CD4-positive, alpha-beta T cell (primary cell): ENCODE results near the gene RAX. TPM values are rescaled to one million over a fixed set of nuclear protein-coding genes. Genes with fewer than 3 reads are reported as not detected.

Experiments
- ATAC-seq: fragments of 200-7000 bp; cut with Tn5 transposase; one replicate; pipeline ENCODE4 v1.10.0; 2022; ENCODE audit warnings: mild to moderate bottlenecking; ENCODE audit not compliant: poor library complexity
- CTCF ChIA-PET: fragments of 350-600 bp; sonication (Branson Sonifier 250); formaldehyde crosslinking; loops from one replicate; lab custom pipeline; 2021; ENCODE audit warnings: antibody characterized with exemption, inconsistent platforms; lab: Charles Lee
- POLR2A ChIA-PET: fragments of 350-600 bp; sonication (Branson Sonifier 250); formaldehyde crosslinking; loops from one replicate; lab custom pipeline; 2021; ENCODE audit warnings: antibody characterized with exemption, inconsistent platforms; lab: Charles Lee
- DNase-seq, 14 experiments: peaks; one replicate each; pipeline ENCODE4 v3.0.0-alpha.2; 2013 to 2020; ENCODE audit warnings: mixed read lengths in 2 of 14
- H3K27ac ChIP-seq, 2 donors: one replicate each; pipeline versions ENCODE4 v1.5.1 to v1.7.0; 2013; ENCODE audit warnings: low read length in 2 of 2, low read depth in 1 of 2, mild to moderate bottlenecking in 1 of 2
- H3K27me3 ChIP-seq, 2 experiments: 1 replicate in 1 of 2; 2 replicates in 1 of 2; pipeline versions ENCODE4 v1.6.1 to v1.7.0; 2013; ENCODE audit warnings: low read length in 2 of 2, control low read depth in 1 of 2, mild to moderate bottlenecking in 1 of 2, moderate library complexity in 1 of 2; ENCODE audit not compliant: insufficient read depth in 2 of 2, control insufficient read depth in 1 of 2
- H3K36me3 ChIP-seq: one replicate; pipeline ENCODE4 v1.6.1; 2013; ENCODE audit warnings: low read length, control low read depth; ENCODE audit not compliant: insufficient read depth
- H3K4me1 ChIP-seq: one replicate; pipeline ENCODE4 v1.6.1; 2013; ENCODE audit warnings: low read length, control low read depth; ENCODE audit not compliant: insufficient read depth
- H3K4me3 ChIP-seq: one replicate; pipeline ENCODE4 v1.5.1; 2013; ENCODE audit warnings: mild to moderate bottlenecking, low read length, moderate library complexity
- H3K9me3 ChIP-seq, 2 experiments: 1 replicate in 1 of 2; 2 replicates in 1 of 2; pipeline versions ENCODE4 v1.6.1 to v1.7.0; 2013; ENCODE audit warnings: low read length in 2 of 2, mild to moderate bottlenecking in 2 of 2, control low read depth in 1 of 2, moderate library complexity in 1 of 2; ENCODE audit not compliant: control insufficient read depth in 1 of 2, insufficient read depth in 1 of 2
- H3K27ac Mint-ChIP-seq: one replicate; pipeline ENCODE4 v1.8.0; 2020; ENCODE audit warnings: mixed read lengths
- H3K27me3 Mint-ChIP-seq: one replicate; pipeline ENCODE4 v1.8.0; 2021; ENCODE audit warnings: mixed read lengths
- H3K36me3 Mint-ChIP-seq: one replicate; pipeline ENCODE4 v1.8.0; 2021; ENCODE audit warnings: low read depth, mixed read lengths
- H3K4me1 Mint-ChIP-seq: one replicate; pipeline ENCODE4 v1.8.0; 2021; ENCODE audit warnings: low read depth, mixed read lengths
- H3K4me3 Mint-ChIP-seq: one replicate; pipeline ENCODE4 v1.8.0; 2020; ENCODE audit warnings: mild to moderate bottlenecking, mixed read lengths
- H3K9me3 Mint-ChIP-seq: one replicate; pipeline ENCODE4 v1.8.0; 2020; ENCODE audit warnings: mixed read lengths
- CTCF ChIP-seq: fragments of 200-600 bp; IDR thresholded peaks from one replicate; pipeline ENCODE4 v1.8.0; 2022; ENCODE audit warnings: antibody characterized with exemption, mild to moderate bottlenecking
- intact Hi-C, 2 experiments: fragments of 100-400 bp; cut with DNase I in 1 of 2; cut with micrococcal nuclease in 1 of 2; formaldehyde crosslinking; loops; one replicate each; pipeline versions ENCODE4 v1.15.1 to v1.9.0; 2023 to 2025; cut with DNase I, micrococcal nuclease
- total RNA-seq, 174 experiments: library from RNA in 2 of 174; stranded (reverse) in 2 of 174; gene quantifications; one replicate each; pipeline ENCODE4 v1.2.3 and lab custom pipeline; 2021 to 2026

Gene RAX
- total RNA-seq, 2 experiments from 2014 or later: not detected

GRCh38 chr18:59308938-59309260 is 35.6 kb upstream of the RAX start:
- Histone ChIP-seq H3K9me3 (no peaks in the 10 kb centered on the region), H3K4me1 (peaks cover 8% of the 10 kb centered on the region), H3K4me3 (peak overlapping the region; percentile 41), H3K27ac (no peak overlapping the region), H3K36me3 (no peaks in the 10 kb centered on the region), H3K27me3 (peaks cover 19 to 32% of the 10 kb centered on the region in 2 experiments)
- intact Hi-C loops: loop anchor here (2.0 kb wide), 1 partner anchor 94 kb away; no protein-coding TSS in a partner anchor
- Mint-ChIP-seq H3K36me3 (no peaks in the 10 kb centered on the region), H3K4me3 (no peak overlapping the region), H3K27me3 (peaks cover 85% of the 10 kb centered on the region), H3K27ac (no peak overlapping the region), H3K9me3 (no peaks in the 10 kb centered on the region), H3K4me1 (no peaks in the 10 kb centered on the region)
- ATAC-seq: no peak
- DNase-seq: no peak
- POLR2A ChIA-PET: no interaction called here
- TF ChIP-seq CTCF: no peak
- CTCF ChIA-PET: interaction anchor here (1.6 to 7.6 kb wide), 2 partner anchors 63 to 92 kb away, joined by 5 to 67 read pairs; no protein-coding TSS in a partner anchor

GRCh38 chr18:59308248-59308937 is 35.1 kb upstream of the RAX start:
- peaks cover 81% of the 10 kb centered on the region for H3K27me3 Mint-ChIP-seq
- peaks cover 8% of the 10 kb centered on the region for H3K4me1 ChIP-seq
- no peaks in the 10 kb centered on the region for H3K4me1 Mint-ChIP-seq
- peak overlapping the region; percentile 41 for H3K4me3 ChIP-seq
- H3K27me3 ChIP-seq: peaks cover 19 to 32% of the 10 kb centered on the region in 2 experiments
- peak; percentile 73 for ATAC-seq
- no peaks in the 10 kb centered on the region for H3K9me3 Mint-ChIP-seq
- no peak overlapping the region for H3K27ac ChIP-seq
- DNase-seq: peak; percentile 16 to 78 (median 57)
- CTCF ChIA-PET: interaction anchor here (0.7 to 7.6 kb wide), 6 partner anchors 9 to 126 kb away, joined by 3 to 67 read pairs (median 4); no protein-coding TSS in a partner anchor
- no peaks in the 10 kb centered on the region for H3K36me3 Mint-ChIP-seq
- peak; percentile 88 for TF ChIP-seq CTCF
- no peaks in the 10 kb centered on the region for H3K36me3 ChIP-seq
- H3K27ac Mint-ChIP-seq: no peak overlapping the region
- no peaks in the 10 kb centered on the region for H3K9me3 ChIP-seq
- intact Hi-C loops: loop anchor here (2.0 kb wide), 1 partner anchor 94 kb away; no protein-coding TSS in a partner anchor
- POLR2A ChIA-PET: interaction anchor here (1.1 kb wide), 1 partner anchor 94 kb away, joined by 10 read pairs; no protein-coding TSS in a partner anchor
- H3K4me3 Mint-ChIP-seq: no peak overlapping the region

- peaks cover 70% of the 10 kb centered on the region for H3K27me3 Mint-ChIP-seq
- H3K4me3 Mint-ChIP-seq: no peak overlapping the region
- ATAC-seq (no peak), DNase-seq (no peak)
- ChIA-PET CTCF (interaction anchor here (7.6 kb wide), 1 partner anchor 95 kb away, joined by 67 read pairs; no protein-coding TSS in a partner anchor), POLR2A (no interaction called here)
- no peaks in the 10 kb centered on the region for H3K4me1 Mint-ChIP-seq
- no peak overlapping the region for H3K27ac ChIP-seq
- intact Hi-C loops: no loop called here
- H3K4me1 ChIP-seq: peaks cover 8% of the 10 kb centered on the region
- no peak for TF ChIP-seq CTCF
- H3K27me3 ChIP-seq: peaks cover 19 to 32% of the 10 kb centered on the region in 2 experiments
- no peaks in the 10 kb centered on the region for H3K36me3 Mint-ChIP-seq
- H3K9me3 ChIP-seq: no peaks in the 10 kb centered on the region
- no peaks in the 10 kb centered on the region for H3K36me3 ChIP-seq
- H3K9me3 Mint-ChIP-seq: no peaks in the 10 kb centered on the region
- H3K27ac Mint-ChIP-seq: no peak overlapping the region
- no peak overlapping the region for H3K4me3 ChIP-seq
Measured at GRCh38 chr18:59306640-59307039, 33.4 kb upstream of the RAX start.
